B cell (primary cell): ENCODE data around the gene TRMO. TPM values are rescaled to one million over a fixed set of nuclear protein-coding genes. Genes with fewer than 3 reads are reported as not detected.

Experiments used
- ATAC-seq: fragments of 200-7000 bp; cut with Tn5 transposase; one replicate; pipeline ENCODE4 v1.10.0; 2021; ENCODE audit warnings: low read depth, mild to moderate bottlenecking, moderate number of reproducible peaks, moderate library complexity
- CTCF ChIA-PET: fragments of 350-600 bp; sonication (Branson Sonifier 250); formaldehyde crosslinking; loops from one replicate; lab custom pipeline; 2021; ENCODE audit warnings: antibody characterized with exemption, inconsistent platforms; lab: Charles Lee
- POLR2A ChIA-PET: fragments of 350-600 bp; sonication (Branson Sonifier 250); formaldehyde crosslinking; loops from one replicate; lab custom pipeline; 2021; ENCODE audit warnings: antibody characterized with exemption; lab: Charles Lee
- DNase-seq: peaks from one replicate; pipeline ENCODE4 v3.0.0; 2013
- H2AFZ ChIP-seq: 2 replicates; pipeline ENCODE4 v1.6.1; 2012; ENCODE audit warnings: mild to moderate bottlenecking, low read depth, low read length; ENCODE audit not compliant: insufficient read depth, poor library complexity, severe bottlenecking
- H3K27ac ChIP-seq, 2 donors: 1 replicate in 1 of 2; 2 replicates in 1 of 2; pipeline ENCODE4 v1.5.1; 2012 to 2013; ENCODE audit warnings: low read length in 2 of 2, mild to moderate bottlenecking in 2 of 2, moderate library complexity in 1 of 2
- H3K27me3 ChIP-seq, 4 experiments: fragments of 200-600 bp in 1 of 4; sonication (generic) in 1 of 4; replicated peaks in 1 of 4; 1 replicate in 2 of 4; 2 replicates in 2 of 4; pipeline versions ENCODE4 v1.6.1 to v1.7.0; 2013 to 2016; ENCODE audit warnings: low read length in 3 of 4, mild to moderate bottlenecking in 2 of 4, mixed read lengths in 1 of 4, moderate library complexity in 1 of 4; ENCODE audit not compliant: insufficient read depth in 4 of 4, control insufficient read depth in 3 of 4; ENCODE audit errors: control extremely low read depth in 1 of 4
- H3K36me3 ChIP-seq, 2 experiments: replicated peaks in 1 of 2; 1 replicate in 1 of 2; 2 replicates in 1 of 2; pipeline versions ENCODE4 v1.6.1 to v1.7.1; 2013; ENCODE audit warnings: low read length in 1 of 2; ENCODE audit not compliant: insufficient read depth in 2 of 2, control insufficient read depth in 1 of 2; ENCODE audit errors: control extremely low read depth in 1 of 2, extremely low read depth in 1 of 2
- H3K4me1 ChIP-seq, 2 donors: fragments of 200-600 bp in 1 of 2; sonication (generic) in 1 of 2; 1 replicate in 1 of 2; 2 replicates in 1 of 2; pipeline versions ENCODE4 v1.5.1 to v1.6.1; 2013 to 2017; ENCODE audit warnings: low read length in 2 of 2; ENCODE audit not compliant: control insufficient read depth in 2 of 2, insufficient read depth in 2 of 2
- H3K4me2 ChIP-seq: replicated peaks from 2 replicates; pipeline ENCODE3; 2012; ENCODE audit warnings: mild to moderate bottlenecking, low read depth, low read length; ENCODE audit not compliant: poor library complexity, severe bottlenecking
- H3K4me3 ChIP-seq, 5 experiments: fragments of 200-600 bp in 1 of 5; sonication (generic) in 1 of 5; 1 replicate in 3 of 5; 2 replicates in 2 of 5; pipeline versions ENCODE4 v1.5.1 to v1.7.0; 2011 to 2016; ENCODE audit warnings: low read length in 4 of 5, mild to moderate bottlenecking in 4 of 5, low read depth in 2 of 5, control low read depth in 1 of 5, moderate library complexity in 1 of 5; ENCODE audit not compliant: insufficient read depth in 1 of 5; ENCODE audit errors: control extremely low read depth in 1 of 5, extremely low read depth in 1 of 5
- H3K79me2 ChIP-seq: fragments of 200-600 bp; sonication (generic); one replicate; pipeline ENCODE4 v1.6.0; 2016; ENCODE audit warnings: low read length; ENCODE audit not compliant: control insufficient read depth, insufficient read depth
- H3K9ac ChIP-seq: fragments of 200-600 bp; sonication (generic); 2 replicates; pipeline ENCODE4 v1.6.1; 2017; ENCODE audit warnings: mild to moderate bottlenecking, low read length, moderate library complexity
- H3K9me3 ChIP-seq, 3 donors: one replicate each; pipeline versions ENCODE4 v1.6.1 to v1.7.1; 2013; ENCODE audit warnings: low read length in 2 of 3; ENCODE audit not compliant: control insufficient read depth in 2 of 3, insufficient read depth in 1 of 3; ENCODE audit errors: control extremely low read depth in 1 of 3
- H4K20me1 ChIP-seq: 2 replicates; pipeline ENCODE4 v1.6.0; 2012; ENCODE audit warnings: mild to moderate bottlenecking, low read length; ENCODE audit not compliant: insufficient read depth, control insufficient read depth, poor library complexity, severe bottlenecking
- H3K27ac Mint-ChIP-seq: one replicate; pipeline ENCODE4 v1.8.0; 2021; ENCODE audit warnings: mixed read lengths
- H3K27me3 Mint-ChIP-seq: one replicate; pipeline ENCODE4 v1.8.0; 2021; ENCODE audit warnings: mixed read lengths
- H3K4me1 Mint-ChIP-seq: one replicate; pipeline ENCODE4 v1.8.0; 2021; ENCODE audit warnings: mixed read lengths
- H3K4me3 Mint-ChIP-seq: one replicate; pipeline ENCODE4 v1.8.0; 2021; ENCODE audit warnings: mixed read lengths
- H3K9me3 Mint-ChIP-seq: one replicate; pipeline ENCODE4 v1.8.0; 2022; ENCODE audit warnings: mixed read lengths; ENCODE audit not compliant: insufficient read depth
- CTCF ChIP-seq: fragments of 200-600 bp; IDR thresholded peaks from one replicate; pipeline ENCODE4 v1.8.0; 2022; ENCODE audit warnings: antibody characterized with exemption, mild to moderate bottlenecking
- EZH2 ChIP-seq: IDR thresholded peaks from 2 replicates; pipeline ENCODE4 v1.6.1; 2012; ENCODE audit warnings: borderline replicate concordance, low read depth, mild to moderate bottlenecking, moderate library complexity, low read length; ENCODE audit not compliant: insufficient read depth, poor library complexity, severe bottlenecking
- WGBS: methylation state at CpG from one replicate; pipeline ENCODE4 v1.1.5; 2013; ENCODE audit warnings: missing lambda C conversion rate; ENCODE audit not compliant: insufficient coverage; 5-methylcytosine and 5-hydroxymethylcytosine counted together
- intact Hi-C: fragments of 100-400 bp; cut with micrococcal nuclease; formaldehyde crosslinking; loops from one replicate; pipeline ENCODE4 v1.10.0; 2022
- polyA plus RNA-seq: library from polyadenylated mRNA; depleted of rRNA; stranded (reverse); fragments of >200 nt; gene quantifications from 2 replicates; pipeline ENCODE4 v1.2.3, GENCODE V29; 2012
- total RNA-seq, 2 donors: library from RNA; stranded (reverse); fragments of 120-200 nt in 1 of 2; gene quantifications; 1 replicate in 1 of 2; 2 replicates in 1 of 2; pipeline versions ENCODE4 v1.2.3 to v1.2.4, GENCODE V29; 2013 to 2022

The TRMO gene
- total and polyA plus RNA-seq, 2 donors (not counting 1 experiment from before 2014, with no cell fraction given) = 16.9 to 42.3 TPM

- Histone ChIP-seq H2AFZ (no peak overlapping the region), H4K20me1 (no peaks in the 10 kb centered on the region), H3K79me2 (peaks cover 31% of the 10 kb centered on the region), H3K9ac (no peak overlapping the region), H3K4me2 (no peak overlapping the region), H3K4me1 (peaks cover 20 to 32% of the 10 kb centered on the region in 2 donors), H3K36me3 (peaks cover 2 to 67% of the 10 kb centered on the region in 2 experiments), H3K4me3 (no peak overlapping the region), H3K27me3 (no peaks in the 10 kb centered on the region), H3K9me3 (no peaks in the 10 kb centered on the region), H3K27ac (peak overlapping the region in 1 of 2 donors; percentile 54)
- intact Hi-C loops = no loop called here
- H3K27ac Mint-ChIP-seq = no peak overlapping the region
- TF ChIP-seq CTCF (no peak), EZH2 (no peak)
- H3K4me3 Mint-ChIP-seq = no peak overlapping the region
- H3K4me1 Mint-ChIP-seq = peaks cover 42% of the 10 kb centered on the region
- H3K27me3 Mint-ChIP-seq = no peaks in the 10 kb centered on the region
- ChIA-PET POLR2A (no interaction called here), CTCF (interaction anchor here (1.1 to 4.5 kb wide), 5 partner anchors 8 to 19 kb away, joined by 3 to 31 read pairs (median 4); partner anchors contain the start of gene TRMO)
- ATAC-seq (no peak), DNase-seq (peak; percentile 25)
- no peaks in the 10 kb centered on the region for H3K9me3 Mint-ChIP-seq
- no CpG with 5 or more reads among the region's 1 CpG for WGBS
Measured at GRCh38 chr9:97908705-97909104, 13.6 kb downstream of the TRMO start.

GRCh38 chr9:97907632-97908031 lies 14.7 kb downstream of the TRMO start:
- H3K79me2 ChIP-seq = peaks cover 39% of the 10 kb centered on the region
- peak overlapping the region; percentile 58 for H3K4me2 ChIP-seq
- ATAC-seq (no peak), DNase-seq (no peak)
- TF ChIP-seq CTCF (no peak), EZH2 (no peak)
- ChIA-PET CTCF (interaction anchor here (1.3 to 2.8 kb wide), 2 partner anchors 14 to 18 kb away, joined by 3 to 11 read pairs; partner anchors contain the start of gene TRMO), POLR2A (interaction anchor here (0.7 kb wide), 1 partner anchor 287 kb away, joined by 4 read pairs; no protein-coding TSS in a partner anchor)
- peak overlapping the region; percentile 59 to 64 for H3K27ac ChIP-seq
- H3K9me3 ChIP-seq = no peaks in the 10 kb centered on the region
- intact Hi-C loops = no loop called here
- no peaks in the 10 kb centered on the region for H3K27me3 ChIP-seq
- peak overlapping the region; percentile 60 for H3K4me3 Mint-ChIP-seq
- 82% methylated on average over 5 of the region's 5 CpGs for WGBS
- H3K9me3 Mint-ChIP-seq = no peaks in the 10 kb centered on the region
- no peak overlapping the region for H3K9ac ChIP-seq
- peaks cover 20 to 32% of the 10 kb centered on the region in 2 donors for H3K4me1 ChIP-seq
- peaks cover 2 to 62% of the 10 kb centered on the region in 2 experiments for H3K36me3 ChIP-seq
- H4K20me1 ChIP-seq = no peaks in the 10 kb centered on the region
- H3K27ac Mint-ChIP-seq = peak overlapping the region; percentile 85
- H3K4me3 ChIP-seq = no peak overlapping the region
- peaks cover 45% of the 10 kb centered on the region for H3K4me1 Mint-ChIP-seq
- no peaks in the 10 kb centered on the region for H3K27me3 Mint-ChIP-seq
- no peak overlapping the region for H2AFZ ChIP-seq
